Muscle layer of duodenum (tissue), 2 donors: ENCODE data around the gene CYP2C18.
"Not testable (repeated sequence)": the region's sequence is repeated elsewhere in the genome, so short reads cannot be mapped to it uniquely, and the experiment has no call there.

ENCODE experiments used
- H3K27ac ChIP-seq: one replicate; pipeline ENCODE4 v1.7.0; 2013; ENCODE audit warnings: mild to moderate bottlenecking, low read length
- H3K27me3 ChIP-seq: one replicate; pipeline ENCODE4 v1.7.0; 2013; ENCODE audit warnings: low read depth, mild to moderate bottlenecking, control low read depth, low read length
- H3K36me3 ChIP-seq, 2 donors: one replicate each; pipeline ENCODE4 v1.7.0; 2013; ENCODE audit warnings: low read length in 2 of 2, control low read depth in 1 of 2, mild to moderate bottlenecking in 1 of 2; ENCODE audit not compliant: insufficient read depth in 2 of 2, control insufficient read depth in 1 of 2
- H3K4me1 ChIP-seq, 2 donors: one replicate each; pipeline ENCODE4 v1.7.0; 2013; ENCODE audit warnings: low read length in 2 of 2, mild to moderate bottlenecking in 2 of 2, control low read depth in 1 of 2, moderate library complexity in 1 of 2; ENCODE audit not compliant: insufficient read depth in 2 of 2, control insufficient read depth in 1 of 2
- H3K4me3 ChIP-seq, 2 donors: one replicate each; pipeline ENCODE4 v1.7.0; 2013; ENCODE audit warnings: low read length in 2 of 2, low read depth in 1 of 2, mild to moderate bottlenecking in 1 of 2
- H3K9me3 ChIP-seq, 2 donors: one replicate each; pipeline ENCODE4 v1.7.0; 2013; ENCODE audit warnings: low read length in 2 of 2, control low read depth in 1 of 2, mild to moderate bottlenecking in 1 of 2; ENCODE audit not compliant: control insufficient read depth in 1 of 2
- donor health status: healthy.

CYP2C18 gene

DNA sequence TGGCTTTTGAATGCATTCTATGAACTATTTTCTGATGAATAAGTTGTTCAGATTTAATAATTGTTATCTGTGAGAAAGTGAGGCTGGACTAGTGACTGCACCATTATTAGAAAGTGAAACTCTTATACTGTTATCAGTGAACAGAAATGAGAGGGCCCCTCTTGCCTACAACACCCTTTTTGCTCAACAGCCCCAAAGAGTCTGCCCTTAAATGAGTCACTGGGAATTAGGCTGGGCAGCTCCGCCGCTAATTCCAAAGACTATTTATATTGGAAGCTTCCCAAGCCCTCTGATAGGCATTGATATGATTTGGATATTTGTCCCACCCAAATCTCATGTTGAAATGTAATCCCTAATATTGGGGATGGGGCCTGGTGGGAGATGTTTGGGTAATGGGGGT, 7.0 kb upstream of the CYP2C18 start:
- Histone ChIP-seq H3K27ac (no peak overlapping the region), H3K4me1 (no peaks in the 10 kb centered on the region), H3K36me3 (no peaks in the 10 kb centered on the region), H3K9me3 (no peaks in the 10 kb centered on the region), H3K4me3 (no peak overlapping the region), H3K27me3 (no peaks in the 10 kb centered on the region)

GRCh38 chr10:94677691-94678090, 5.8 kb upstream of the CYP2C18 start:
- Histone ChIP-seq H3K36me3 (no peaks in the 10 kb centered on the region), H3K27me3 (no peaks in the 10 kb centered on the region), H3K4me1 (no peaks in the 10 kb centered on the region), H3K4me3 (no peak overlapping the region), H3K9me3 (no peaks in the 10 kb centered on the region), H3K27ac (no peak overlapping the region)

DNA sequence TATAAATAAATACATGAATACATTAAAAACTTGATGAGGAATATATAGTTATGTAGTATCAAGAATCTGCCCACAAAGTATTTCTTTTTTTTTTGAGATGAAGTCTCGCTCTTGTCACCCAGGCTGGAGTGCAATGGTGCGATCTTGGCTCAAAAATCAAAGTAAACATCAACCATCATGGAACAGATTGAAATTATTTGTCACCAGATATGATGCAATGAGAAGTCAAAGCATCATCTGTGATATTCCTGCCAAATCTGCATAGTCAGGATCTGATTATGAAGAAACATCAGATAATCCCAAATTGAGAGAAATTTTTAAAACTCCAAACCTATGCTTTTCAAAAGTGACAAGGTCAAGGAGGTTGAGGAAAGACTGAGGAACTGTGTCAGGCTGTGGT, 5.1 kb upstream of the CYP2C18 start:
- no peaks in the 10 kb centered on the region for H3K27me3 ChIP-seq
- H3K4me1 ChIP-seq: no peaks in the 10 kb centered on the region
- no peaks in the 10 kb centered on the region for H3K36me3 ChIP-seq
- H3K27ac ChIP-seq: no peak overlapping the region
- no peak overlapping the region for H3K4me3 ChIP-seq
- H3K9me3 ChIP-seq: no peaks in the 10 kb centered on the region

DNA sequence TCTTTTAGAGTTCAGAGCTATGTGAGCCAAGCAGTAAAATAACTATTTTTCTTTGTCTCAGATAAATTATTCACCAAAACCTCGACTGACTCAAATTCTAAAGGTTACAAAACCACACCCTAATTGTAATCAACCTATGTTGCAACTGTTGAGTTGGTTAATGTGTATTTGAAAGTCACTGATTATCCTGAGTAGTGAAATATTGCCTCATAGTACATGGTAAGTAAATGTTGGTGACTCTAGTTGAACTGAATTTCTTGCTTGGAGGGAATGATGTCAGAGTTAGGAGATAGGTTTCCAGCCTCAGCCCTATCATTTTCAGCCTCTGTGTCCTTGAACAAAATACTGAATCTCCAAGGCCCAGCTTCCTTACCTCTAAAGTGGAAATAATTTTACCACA, 3.0 kb upstream of the CYP2C18 start:
- H3K27me3 ChIP-seq: no peaks in the 10 kb centered on the region
- H3K36me3 ChIP-seq: no peaks in the 10 kb centered on the region
- no peaks in the 10 kb centered on the region for H3K4me1 ChIP-seq
- H3K27ac ChIP-seq: no peak overlapping the region
- peaks cover 0 to 6% of the 10 kb centered on the region in 2 donors for H3K9me3 ChIP-seq
- no peak overlapping the region for H3K4me3 ChIP-seq

DNA sequence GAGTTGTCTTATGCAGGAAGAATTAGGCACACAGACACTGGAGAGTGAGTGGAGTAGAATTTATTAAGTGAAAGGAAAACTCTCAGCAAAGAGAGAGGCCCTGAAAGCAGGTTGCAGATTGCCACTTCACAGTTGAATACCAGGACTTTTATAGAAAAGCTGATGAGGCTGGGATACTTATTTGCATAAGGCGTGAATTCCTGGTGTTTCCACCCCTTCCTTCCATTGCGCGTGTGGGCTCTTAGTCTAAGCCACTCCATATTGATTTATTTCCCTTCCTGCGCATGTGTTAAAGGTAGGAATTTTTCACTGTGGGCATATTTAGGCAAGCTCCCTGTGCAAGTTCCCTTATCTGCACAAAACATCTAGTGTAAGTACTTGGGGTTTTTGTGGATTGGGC, 893 bp upstream of the CYP2C18 start:
- not testable (repeated sequence) for H3K36me3 ChIP-seq, H3K4me3 ChIP-seq, H3K4me1 ChIP-seq, H3K27ac ChIP-seq, H3K27me3 ChIP-seq
- peaks cover 0 to 11% of the 10 kb centered on the region in 2 donors for H3K9me3 ChIP-seq

DNA sequence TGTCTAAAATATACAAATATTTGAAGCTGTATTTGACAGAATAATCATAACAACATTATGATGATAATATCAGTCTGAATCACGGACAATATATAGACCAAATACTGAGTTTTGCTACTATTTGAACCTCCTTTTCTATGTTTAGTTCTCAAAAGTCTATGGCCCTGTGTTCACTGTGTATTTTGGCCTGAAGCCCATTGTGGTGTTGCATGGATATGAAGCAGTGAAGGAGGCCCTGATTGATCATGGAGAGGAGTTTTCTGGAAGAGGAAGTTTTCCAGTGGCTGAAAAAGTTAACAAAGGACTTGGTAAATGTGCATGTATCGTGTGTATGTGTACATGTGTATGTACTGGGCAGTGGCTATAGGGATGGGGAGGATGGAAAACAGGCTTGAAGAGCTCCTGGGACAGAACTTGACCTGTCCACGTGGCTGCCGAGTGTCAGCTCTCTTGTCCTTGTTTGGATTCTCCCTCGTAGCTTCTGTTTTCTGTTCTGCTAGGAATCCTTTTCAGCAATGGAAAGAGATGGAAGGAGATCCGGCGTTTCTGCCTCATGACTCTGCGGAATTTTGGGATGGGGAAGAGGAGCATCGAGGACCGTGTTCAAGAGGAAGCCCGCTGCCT, 4.2 kb downstream of the CYP2C18 start:
- H3K4me3 ChIP-seq: no peak overlapping the region
- H3K36me3 ChIP-seq: no peaks in the 10 kb centered on the region
- no peaks in the 10 kb centered on the region for H3K27me3 ChIP-seq
- H3K9me3 ChIP-seq: peaks cover 0 to 11% of the 10 kb centered on the region in 2 donors
- no peaks in the 10 kb centered on the region for H3K4me1 ChIP-seq
- no peak overlapping the region for H3K27ac ChIP-seq

GRCh38 chr10:94706089-94706488, 22.6 kb downstream of the CYP2C18 start:
- H3K4me3 ChIP-seq: no peak overlapping the region
- no peaks in the 10 kb centered on the region for H3K36me3 ChIP-seq
- H3K9me3 ChIP-seq: peaks cover 0 to 3% of the 10 kb centered on the region in 2 donors
- no peaks in the 10 kb centered on the region for H3K4me1 ChIP-seq
- H3K27me3 ChIP-seq: no peaks in the 10 kb centered on the region
- H3K27ac ChIP-seq: no peak overlapping the region

GRCh38 chr10:94710578-94710977, 27.0 kb downstream of the CYP2C18 start:
- H3K27ac ChIP-seq: no peak overlapping the region
- no peaks in the 10 kb centered on the region for H3K27me3 ChIP-seq
- no peak overlapping the region for H3K4me3 ChIP-seq
- no peaks in the 10 kb centered on the region for H3K36me3 ChIP-seq
- no peaks in the 10 kb centered on the region for H3K4me1 ChIP-seq
- peaks cover 0 to 3% of the 10 kb centered on the region in 2 donors for H3K9me3 ChIP-seq

DNA sequence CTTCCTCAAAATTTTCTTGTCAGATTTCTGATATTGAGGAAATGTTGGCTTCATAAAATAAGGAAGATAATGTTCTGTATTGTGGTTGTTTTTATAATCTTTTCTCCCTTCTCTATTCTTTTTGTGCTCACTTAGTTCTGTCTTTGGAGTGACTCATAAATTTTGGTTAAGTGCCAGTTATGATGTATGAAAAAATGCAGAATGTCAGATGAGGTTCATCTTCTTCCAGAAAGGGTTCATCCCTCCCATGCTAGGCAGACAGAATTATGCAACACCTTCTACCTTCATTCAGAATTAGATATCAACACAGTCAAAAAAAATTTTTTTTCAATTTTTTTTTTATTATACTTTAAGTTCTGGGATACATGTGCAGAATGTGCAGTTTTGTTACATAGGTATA, 42.3 kb downstream of the CYP2C18 start:
- no peaks in the 10 kb centered on the region for H3K4me1 ChIP-seq
- no peak overlapping the region for H3K27ac ChIP-seq
- no peaks in the 10 kb centered on the region for H3K9me3 ChIP-seq
- no peaks in the 10 kb centered on the region for H3K27me3 ChIP-seq
- H3K4me3 ChIP-seq: no peak overlapping the region
- H3K36me3 ChIP-seq: no peaks in the 10 kb centered on the region

GRCh38 chr10:94735197-94735596, 51.7 kb downstream of the CYP2C18 start:
- Histone ChIP-seq H3K36me3 (no peaks in the 10 kb centered on the region), H3K4me3 (no peak overlapping the region), H3K9me3 (peaks cover 0 to 5% of the 10 kb centered on the region in 2 donors), H3K27me3 (no peaks in the 10 kb centered on the region), H3K27ac (no peak overlapping the region), H3K4me1 (no peaks in the 10 kb centered on the region)

GRCh38 chr10:94738588-94738987, 55.1 kb downstream of the CYP2C18 start:
- no peaks in the 10 kb centered on the region for H3K36me3 ChIP-seq
- no peaks in the 10 kb centered on the region for H3K4me1 ChIP-seq
- no peak overlapping the region for H3K4me3 ChIP-seq
- peaks cover 0 to 5% of the 10 kb centered on the region in 2 donors for H3K9me3 ChIP-seq
- no peaks in the 10 kb centered on the region for H3K27me3 ChIP-seq
- H3K27ac ChIP-seq: no peak overlapping the region

DNA sequence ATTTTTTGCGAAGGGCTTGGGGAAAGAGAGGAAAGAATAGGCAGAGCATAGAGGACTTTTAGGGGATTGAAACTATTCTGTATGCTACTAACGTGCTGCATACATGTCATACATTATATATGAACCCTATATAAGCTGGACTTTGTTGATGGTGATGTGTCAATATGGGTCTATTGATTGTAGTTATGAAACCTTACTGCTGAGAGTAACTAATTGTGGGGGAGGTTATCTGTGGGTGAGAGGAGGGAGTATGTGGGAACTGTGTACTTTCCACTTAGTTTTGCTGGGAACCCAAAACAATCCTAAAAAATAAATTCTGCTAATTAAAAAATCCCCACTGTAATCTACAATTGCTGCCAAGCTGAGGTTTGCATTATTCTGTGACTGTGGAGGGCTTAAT, 63.6 kb downstream of the CYP2C18 start:
- Histone ChIP-seq H3K4me1 (no peaks in the 10 kb centered on the region), H3K4me3 (no peak overlapping the region), H3K27me3 (no peaks in the 10 kb centered on the region), H3K36me3 (no peaks in the 10 kb centered on the region), H3K9me3 (no peaks in the 10 kb centered on the region), H3K27ac (no peak overlapping the region)
